CD4-positive, alpha-beta T cell treated with Interleukin-17A for 1 hour (primary cell): Measurements from ENCODE around the gene CYP3A4.
"Not testable (repeated sequence)": the region's sequence is repeated elsewhere in the genome, so short reads cannot be mapped to it uniquely, and the experiment has no call there.

Source experiments
- DNase-seq: peaks from one replicate; pipeline ENCODE4 v3.0.0-alpha.2; 2020

Gene CYP3A4

GRCh38 chr7:99784007-99784406 is at the start of gene CYP3A4:
Gene CYP3A4 (minus strand): TSS chr7:99784184. CDS start chr7:99784081, 103 bp downstream.
- DNase-seq = no peak

GRCh38 chr7:99833289-99833877 is 49.4 kb upstream of the CYP3A4 start:
- DNase-seq = no peak

GRCh38 chr7:99831595-99831994 is 47.6 kb upstream of the CYP3A4 start:
- DNase-seq = no peak

- no peak for DNase-seq
Measured at GRCh38 chr7:99829524-99830160, 45.7 kb upstream of the CYP3A4 start.

GRCh38 chr7:99828811-99829210 is 44.8 kb upstream of the CYP3A4 start:
- no peak for DNase-seq

GRCh38 chr7:99827040-99827778 is 43.2 kb upstream of the CYP3A4 start:
- no peak for DNase-seq

GRCh38 chr7:99825873-99826272 is 41.9 kb upstream of the CYP3A4 start:
- no peak for DNase-seq

- no peak for DNase-seq
Measured at GRCh38 chr7:99825452-99825851, 41.5 kb upstream of the CYP3A4 start.

GRCh38 chr7:99824091-99824490 is 40.1 kb upstream of the CYP3A4 start:
- no peak for DNase-seq

- no peak for DNase-seq
Measured at GRCh38 chr7:99822731-99823718, 39.0 kb upstream of the CYP3A4 start.

- DNase-seq = no peak
Measured at GRCh38 chr7:99820408-99821027, 36.5 kb upstream of the CYP3A4 start.

GRCh38 chr7:99808766-99809165 is 24.8 kb upstream of the CYP3A4 start:
- no peak for DNase-seq

- DNase-seq = no peak
Measured at GRCh38 chr7:99806839-99807478, 23.0 kb upstream of the CYP3A4 start.

GRCh38 chr7:99805641-99806040 is 21.7 kb upstream of the CYP3A4 start:
- DNase-seq = no peak

- not testable (repeated sequence) for DNase-seq
Measured at GRCh38 chr7:99803118-99803517, 19.1 kb upstream of the CYP3A4 start.

- not testable (repeated sequence) for DNase-seq
Measured at GRCh38 chr7:99801407-99801806, 17.4 kb upstream of the CYP3A4 start.

GRCh38 chr7:99798972-99799371 is 15.0 kb upstream of the CYP3A4 start:
- DNase-seq = no peak

- DNase-seq = not testable (repeated sequence)
Measured at GRCh38 chr7:99795864-99796263, 11.9 kb upstream of the CYP3A4 start.

GRCh38 chr7:99794585-99795502 is 10.9 kb upstream of the CYP3A4 start:
- DNase-seq = no peak

- DNase-seq = no peak
Measured at GRCh38 chr7:99793443-99793842, 9.5 kb upstream of the CYP3A4 start.

- DNase-seq = no peak
Measured at GRCh38 chr7:99792967-99793366, 9.0 kb upstream of the CYP3A4 start.
